Type B pancreatic cell (in vitro differentiated cells): ENCODE results near the gene NEGR1. TPM values are rescaled to one million over a fixed set of nuclear protein-coding genes. Genes with fewer than 3 reads are reported as not detected.

Source experiments
- DNase-seq: peaks from one replicate; pipeline ENCODE4 v3.0.0; 2021; ENCODE audit warnings: mixed read lengths; ENCODE audit not compliant: unreplicated experiment; ENCODE audit errors: extremely low spot score
- H3K27ac Mint-ChIP-seq: 2 replicates; pipeline ENCODE4 v1.8.0; 2021; ENCODE audit warnings: mild to moderate bottlenecking, mixed read lengths
- H3K27me3 Mint-ChIP-seq: 2 replicates; pipeline ENCODE4 v1.8.0; 2021; ENCODE audit warnings: mixed read lengths
- H3K36me3 Mint-ChIP-seq: 2 replicates; pipeline ENCODE4 v1.8.0; 2021; ENCODE audit warnings: mixed read lengths
- H3K4me1 Mint-ChIP-seq: one replicate; pipeline ENCODE4 v1.8.0; 2021; ENCODE audit warnings: mixed read lengths; ENCODE audit not compliant: unreplicated experiment
- H3K4me3 Mint-ChIP-seq: 2 replicates; pipeline ENCODE4 v1.8.0; 2021; ENCODE audit warnings: mild to moderate bottlenecking, mixed read lengths
- H3K9me3 Mint-ChIP-seq: 2 replicates; pipeline ENCODE4 v1.8.0; 2021; ENCODE audit warnings: mixed read lengths
- CTCF ChIP-seq: fragments of 200-600 bp; sonication (generic); conservative IDR thresholded peaks from 2 replicates; pipeline ENCODE4 v1.5.0; 2021; ENCODE audit warnings: antibody characterized with exemption, mild to moderate bottlenecking
- total RNA-seq: library from RNA; stranded (reverse); gene quantifications from 2 replicates; pipeline ENCODE4 v1.2.1, GENCODE V29; 2021; ENCODE audit warnings: low replicate concordance

The NEGR1 gene
- total RNA-seq, 1 donor from 2014 or later: 22.5 TPM

GRCh38 chr1:72007312-72007711 lies 275.0 kb downstream of the NEGR1 start:
- TF ChIP-seq CTCF: no peak
- Mint-ChIP-seq H3K27ac (no peak overlapping the region), H3K4me1 (peaks cover 7% of the 10 kb centered on the region), H3K4me3 (no peak overlapping the region), H3K9me3 (no peaks in the 10 kb centered on the region), H3K27me3 (no peaks in the 10 kb centered on the region), H3K36me3 (no peaks in the 10 kb centered on the region)
- DNase-seq: no peak

GRCh38 chr1:72006092-72006491 lies 276.2 kb downstream of the NEGR1 start:
- Mint-ChIP-seq H3K27ac (no peak overlapping the region), H3K36me3 (no peaks in the 10 kb centered on the region), H3K27me3 (no peaks in the 10 kb centered on the region), H3K9me3 (no peaks in the 10 kb centered on the region), H3K4me3 (no peak overlapping the region), H3K4me1 (peaks cover 7% of the 10 kb centered on the region)
- TF ChIP-seq CTCF: no peak
- DNase-seq: no peak

DNA sequence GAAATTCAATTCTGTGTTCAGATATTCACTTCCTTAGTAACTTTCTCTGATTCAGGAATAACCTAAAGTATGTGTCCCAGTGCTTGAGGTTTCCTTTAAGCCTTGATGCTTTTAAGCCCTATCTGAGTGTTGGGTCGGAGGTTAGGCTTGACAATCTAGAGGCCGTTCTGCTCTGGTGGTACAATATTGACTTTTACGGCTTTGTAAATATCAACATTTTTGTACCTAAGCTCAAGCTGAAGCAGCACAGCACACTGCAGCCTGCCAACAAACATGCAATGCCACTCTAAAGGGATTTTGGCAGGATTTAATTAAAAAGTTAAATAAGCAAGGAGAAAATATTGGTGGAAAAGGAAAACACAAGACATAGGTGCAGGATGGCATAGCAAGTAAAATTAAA lies 279.2 kb downstream of the NEGR1 start:
- no peaks in the 10 kb centered on the region for H3K36me3 Mint-ChIP-seq
- H3K27ac Mint-ChIP-seq: peak overlapping the region; percentile 3
- no peak for TF ChIP-seq CTCF
- H3K4me3 Mint-ChIP-seq: no peak overlapping the region
- no peaks in the 10 kb centered on the region for H3K9me3 Mint-ChIP-seq
- peaks cover 5% of the 10 kb centered on the region for H3K4me1 Mint-ChIP-seq
- H3K27me3 Mint-ChIP-seq: no peaks in the 10 kb centered on the region
- DNase-seq: no peak

- H3K9me3 Mint-ChIP-seq: no peaks in the 10 kb centered on the region
- no peaks in the 10 kb centered on the region for H3K27me3 Mint-ChIP-seq
- peak overlapping the region; percentile 34 for H3K4me3 Mint-ChIP-seq
- DNase-seq: no peak
- no peak for TF ChIP-seq CTCF
- no peaks in the 10 kb centered on the region for H3K36me3 Mint-ChIP-seq
- H3K27ac Mint-ChIP-seq: peak overlapping the region; percentile 92
- H3K4me1 Mint-ChIP-seq: peaks cover 5% of the 10 kb centered on the region
Measured at GRCh38 chr1:72000809-72001208, 281.5 kb downstream of the NEGR1 start.

GRCh38 chr1:71994646-71995045 lies 287.7 kb downstream of the NEGR1 start:
- H3K4me1 Mint-ChIP-seq: no peaks in the 10 kb centered on the region
- no peaks in the 10 kb centered on the region for H3K27me3 Mint-ChIP-seq
- TF ChIP-seq CTCF: no peak
- no peak overlapping the region for H3K27ac Mint-ChIP-seq
- DNase-seq: no peak
- H3K36me3 Mint-ChIP-seq: no peaks in the 10 kb centered on the region
- H3K4me3 Mint-ChIP-seq: no peak overlapping the region
- H3K9me3 Mint-ChIP-seq: no peaks in the 10 kb centered on the region

DNA sequence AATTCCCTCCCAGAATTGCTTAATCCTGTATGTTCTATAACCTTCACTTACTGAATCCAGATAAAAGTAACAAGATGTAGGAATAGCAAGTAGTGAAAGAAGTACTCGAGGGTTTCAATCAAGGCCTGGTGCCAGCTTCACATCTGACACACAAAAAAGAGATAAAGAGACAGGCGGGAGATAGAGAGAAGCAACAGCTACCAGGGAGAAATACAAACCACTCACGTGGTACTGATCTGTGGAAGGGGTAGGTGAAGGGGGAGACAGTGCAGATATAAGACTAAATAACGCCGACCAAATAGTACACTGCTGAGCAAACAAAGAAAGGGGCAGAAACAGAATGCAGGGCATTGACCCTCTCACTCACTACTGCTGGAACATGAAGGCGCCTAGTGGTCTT lies 295.2 kb downstream of the NEGR1 start:
- H3K9me3 Mint-ChIP-seq: no peaks in the 10 kb centered on the region
- DNase-seq: no peak
- no peaks in the 10 kb centered on the region for H3K36me3 Mint-ChIP-seq
- H3K27ac Mint-ChIP-seq: no peak overlapping the region
- TF ChIP-seq CTCF: no peak
- H3K4me1 Mint-ChIP-seq: peaks cover 9% of the 10 kb centered on the region
- H3K4me3 Mint-ChIP-seq: no peak overlapping the region
- H3K27me3 Mint-ChIP-seq: no peaks in the 10 kb centered on the region
